Activated T-helper 9 cell treated with anti-CD3 and anti-CD28 coated beads, Interleukin-2, amount 50 U/mL, for 16 hours (primary cell): ENCODE data around the gene KMT2B.

ENCODE experiments used
- DNase-seq: peaks from one replicate; pipeline ENCODE4 v3.0.0-alpha.2; 2020; ENCODE audit warnings: low read depth

The KMT2B gene

DNA sequence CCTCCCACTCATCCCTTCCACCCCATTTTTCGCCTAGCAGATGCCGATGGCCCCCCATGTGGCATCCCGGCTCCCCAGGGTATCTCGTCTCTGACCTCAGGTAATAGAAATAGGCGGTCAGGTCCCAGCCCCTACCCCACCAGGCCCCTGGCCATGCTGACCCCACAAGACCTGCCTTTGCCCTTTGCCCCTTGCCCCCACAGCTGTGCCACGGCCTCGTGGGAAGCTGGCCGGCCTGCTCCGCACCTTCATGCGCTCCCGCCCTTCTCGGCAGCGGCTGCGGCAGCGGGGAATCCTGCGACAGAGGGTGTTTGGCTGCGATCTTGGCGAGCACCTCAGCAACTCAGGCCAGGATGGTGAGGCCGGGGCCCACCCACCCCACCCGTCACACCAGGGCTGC is 62.9 kb downstream of the KMT2B start:
- DNase-seq, result no peak

DNA sequence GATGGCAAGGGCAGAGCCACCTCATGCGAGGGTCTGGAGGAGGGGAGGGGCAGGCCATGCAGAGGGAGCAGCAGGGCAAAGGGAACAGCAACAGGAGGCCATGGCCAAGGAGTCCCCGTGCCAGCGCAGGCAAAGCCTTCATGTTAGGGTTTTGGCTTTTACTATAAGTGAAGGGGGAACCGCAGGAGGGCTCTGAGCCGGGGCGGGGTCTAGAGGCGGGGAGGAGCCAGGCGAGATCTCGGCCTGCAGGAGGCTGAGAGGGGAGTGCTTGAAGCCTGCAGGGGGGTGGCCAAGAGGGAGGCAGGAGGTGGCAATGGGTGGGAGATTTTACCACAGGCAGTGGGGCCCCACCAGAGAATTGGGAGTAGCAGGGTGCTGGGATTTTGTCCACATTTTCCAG is 63.8 kb downstream of the KMT2B start:
- DNase-seq, result no peak

DNA sequence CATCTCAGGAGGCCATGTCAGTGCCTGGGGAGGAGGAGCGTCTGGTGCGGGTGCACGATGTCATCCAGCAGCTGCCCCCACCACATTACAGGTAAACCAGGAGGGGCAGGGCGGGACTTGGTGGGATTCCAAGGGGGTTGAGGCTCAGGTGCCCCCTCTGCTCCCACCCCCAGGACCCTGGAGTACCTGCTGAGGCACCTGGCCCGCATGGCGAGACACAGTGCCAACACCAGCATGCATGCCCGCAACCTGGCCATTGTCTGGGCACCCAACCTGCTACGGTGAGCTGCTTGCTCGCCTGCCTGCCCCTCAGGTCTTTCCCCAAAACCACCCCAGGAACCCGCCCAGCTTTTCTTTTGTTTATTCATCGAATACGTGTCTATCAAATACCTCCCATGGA is 64.8 kb downstream of the KMT2B start:
- DNase-seq, result no peak

DNA sequence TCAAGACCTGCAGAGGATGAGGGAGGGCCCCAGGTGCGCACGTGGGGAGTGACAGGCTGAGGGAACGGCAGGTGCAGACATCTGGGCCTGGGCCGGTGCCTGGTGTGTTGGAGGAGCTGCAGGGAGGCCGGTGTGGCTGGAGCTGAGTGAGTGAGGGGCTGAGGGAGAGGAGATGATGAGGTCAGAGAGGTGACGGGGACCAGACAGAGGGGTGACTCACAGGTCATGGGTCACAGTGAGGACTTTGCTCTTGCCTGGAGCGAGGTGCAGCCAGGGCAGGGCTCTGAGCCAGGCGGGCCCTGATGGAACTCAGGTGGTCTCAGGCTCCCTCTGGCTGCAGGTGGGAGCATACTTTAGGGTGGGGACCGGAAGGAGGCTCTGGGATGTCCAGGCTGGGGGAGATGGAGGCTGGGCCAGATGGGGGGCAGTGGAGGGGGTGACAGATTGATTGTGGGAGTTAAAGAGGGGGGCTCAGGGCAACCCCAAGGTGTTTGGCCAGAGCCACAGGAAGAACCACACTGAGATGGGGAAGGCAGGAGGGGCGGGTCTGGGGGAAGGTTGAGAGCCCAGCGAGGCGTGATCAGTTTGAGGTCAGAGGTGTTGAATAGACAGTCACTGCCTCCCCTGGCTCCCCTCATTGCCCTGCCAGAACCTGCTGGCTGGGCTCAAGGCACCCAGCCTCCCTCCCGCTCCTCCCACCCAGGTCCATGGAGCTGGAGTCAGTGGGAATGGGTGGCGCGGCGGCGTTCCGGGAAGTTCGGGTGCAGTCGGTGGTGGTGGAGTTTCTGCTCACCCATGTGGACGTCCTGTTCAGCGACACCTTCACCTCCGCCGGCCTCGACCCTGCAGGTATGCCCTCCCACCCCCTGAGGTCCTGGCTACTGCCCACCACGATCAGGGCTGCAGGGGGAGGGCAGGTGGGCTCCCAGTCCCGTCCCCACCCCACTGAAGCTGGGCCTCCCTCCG is 65.9 kb downstream of the KMT2B start:
- DNase-seq, result no peak

DNA sequence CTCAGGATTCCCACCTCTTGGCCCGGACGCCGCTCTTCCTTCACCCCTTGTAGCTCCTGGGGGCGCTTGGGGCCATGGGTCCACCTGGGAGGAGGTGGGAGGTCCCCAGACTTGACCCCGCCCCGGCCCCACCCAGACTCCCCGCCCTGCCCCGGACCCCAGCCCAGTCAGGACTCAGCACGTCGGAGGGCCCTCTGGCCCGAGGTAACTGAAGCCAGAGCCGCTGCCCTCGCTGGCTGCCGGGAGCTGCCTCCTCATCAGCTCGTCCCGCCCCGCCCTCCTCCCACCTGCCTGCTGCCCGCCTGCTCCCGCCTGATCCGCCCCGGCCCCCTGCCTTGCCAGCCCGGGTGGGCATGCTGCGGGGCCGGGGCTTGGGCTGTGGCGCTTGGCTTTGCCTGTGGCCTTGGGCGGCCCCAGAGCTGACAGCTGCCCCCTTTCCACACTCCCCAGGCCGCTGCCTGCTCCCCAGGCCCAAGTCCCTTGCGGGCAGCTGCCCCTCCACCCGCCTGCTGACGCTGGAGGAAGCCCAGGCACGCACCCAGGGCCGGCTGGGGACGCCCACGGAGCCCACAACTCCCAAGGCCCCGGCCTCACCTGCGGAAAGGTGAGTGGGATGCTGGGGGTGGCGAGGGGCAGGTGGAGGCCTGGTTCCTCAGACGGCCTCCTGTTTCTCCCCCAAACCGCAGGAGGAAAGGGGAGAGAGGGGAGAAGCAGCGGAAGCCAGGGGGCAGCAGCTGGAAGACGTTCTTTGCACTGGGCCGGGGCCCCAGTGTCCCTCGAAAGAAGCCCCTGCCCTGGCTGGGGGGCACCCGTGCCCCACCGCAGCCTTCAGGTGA is 66.9 kb downstream of the KMT2B start:
- DNase-seq, result no peak

DNA sequence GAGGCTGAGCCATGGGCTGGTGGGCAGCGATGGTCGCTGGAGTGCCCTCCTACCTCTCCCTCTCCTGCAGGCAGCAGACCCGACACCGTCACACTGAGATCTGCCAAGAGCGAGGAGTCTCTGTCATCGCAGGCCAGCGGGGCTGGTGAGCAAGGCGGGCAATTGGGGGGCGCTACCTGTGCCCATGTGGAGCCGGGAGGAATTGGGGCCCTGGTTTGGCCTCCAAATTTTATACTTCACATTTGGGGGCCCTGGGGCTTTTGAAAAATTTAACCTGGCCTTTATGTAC is 67.5 kb downstream of the KMT2B start:
- DNase-seq, result no peak

DNA sequence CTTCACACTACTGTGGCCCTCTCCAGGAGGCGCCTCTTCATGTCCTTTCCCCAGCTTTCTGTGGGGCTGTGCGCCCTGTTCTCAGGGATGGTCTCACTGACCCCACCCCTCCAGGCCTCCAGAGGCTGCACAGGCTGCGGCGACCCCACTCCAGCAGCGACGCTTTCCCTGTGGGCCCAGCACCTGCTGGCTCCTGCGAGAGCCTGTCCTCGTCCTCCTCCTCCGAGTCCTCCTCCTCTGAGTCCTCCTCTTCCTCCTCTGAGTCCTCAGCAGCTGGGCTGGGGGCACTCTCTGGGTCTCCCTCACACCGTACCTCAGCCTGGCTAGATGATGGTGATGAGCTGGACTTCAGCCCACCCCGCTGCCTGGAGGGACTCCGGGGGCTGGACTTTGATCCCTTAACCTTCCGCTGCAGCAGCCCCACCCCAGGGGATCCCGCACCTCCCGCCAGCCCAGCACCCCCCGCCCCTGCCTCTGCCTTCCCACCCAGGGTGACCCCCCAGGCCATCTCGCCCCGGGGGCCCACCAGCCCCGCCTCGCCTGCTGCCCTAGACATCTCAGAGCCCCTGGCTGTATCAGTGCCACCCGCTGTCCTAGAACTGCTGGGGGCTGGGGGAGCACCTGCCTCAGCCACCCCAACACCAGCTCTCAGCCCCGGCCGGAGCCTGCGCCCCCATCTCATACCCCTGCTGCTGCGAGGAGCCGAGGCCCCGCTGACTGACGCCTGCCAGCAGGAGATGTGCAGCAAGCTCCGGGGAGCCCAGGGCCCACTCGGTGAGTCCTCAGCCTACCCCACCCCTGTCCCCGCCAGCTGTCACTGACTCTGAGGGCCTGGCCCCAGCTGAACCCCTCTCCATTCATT is 68.7 kb downstream of the KMT2B start:
- no peak for DNase-seq

DNA sequence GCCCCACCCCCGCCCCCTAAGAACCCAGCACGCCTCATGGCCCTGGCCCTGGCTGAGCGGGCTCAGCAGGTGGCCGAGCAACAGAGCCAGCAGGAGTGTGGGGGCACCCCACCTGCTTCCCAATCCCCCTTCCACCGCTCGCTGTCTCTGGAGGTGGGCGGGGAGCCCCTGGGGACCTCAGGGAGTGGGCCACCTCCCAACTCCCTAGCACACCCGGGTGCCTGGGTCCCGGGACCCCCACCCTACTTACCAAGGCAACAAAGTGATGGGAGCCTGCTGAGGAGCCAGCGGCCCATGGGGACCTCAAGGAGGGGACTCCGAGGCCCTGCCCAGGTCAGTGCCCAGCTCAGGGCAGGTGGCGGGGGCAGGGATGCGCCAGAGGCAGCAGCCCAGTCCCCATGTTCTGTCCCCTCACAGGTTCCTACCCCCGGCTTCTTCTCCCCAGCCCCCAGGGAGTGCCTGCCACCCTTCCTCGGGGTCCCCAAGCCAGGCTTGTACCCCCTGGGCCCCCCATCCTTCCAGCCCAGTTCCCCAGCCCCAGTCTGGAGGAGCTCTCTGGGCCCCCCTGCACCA is 69.5 kb downstream of the KMT2B start:
- no peak for DNase-seq
